OCI-LY3 (cell line): ENCODE measurements around the gene SLC12A8.

Source experiments
- CTCF ChIP-seq: fragments of 200-600, 300-600 bp; sonication (generic); IDR thresholded peaks from 2 replicates; pipeline ENCODE4 v1.5.1; 2014; ENCODE audit warnings: antibody characterized with exemption, low read length, low read depth
- EZH2phosphoT487 ChIP-seq: fragments of 200-600 bp; shearing (Covaris generic); IDR thresholded peaks from 2 replicates; pipeline ENCODE4 v1.6.1; 2018; ENCODE audit warnings: antibody characterized with exemption, mixed run types, low read depth

- TF ChIP-seq EZH2phosphoT487 (no peak), CTCF (no peak)
Measured at GRCh38 chr3:125191256-125191655, 21.3 kb downstream of the SLC12A8 start.
